H1 (cell line): ENCODE data around the gene ADIPOQ. TPM values are rescaled to one million over a fixed set of nuclear protein-coding genes. Genes with fewer than 3 reads are reported as not detected.

Source experiments
- CBX8 ChIP-seq: fragments of 300-800, 300-1000 bp; sonication (generic); IDR thresholded peaks from 2 replicates; pipeline ENCODE4 v1.7.1; 2016; ENCODE audit warnings: low read depth, low read length, borderline replicate concordance
- CREB1 ChIP-seq: IDR thresholded peaks from 2 replicates; pipeline ENCODE4 v1.6.1; 2012; ENCODE audit warnings: inconsistent platforms
- CTBP2 ChIP-seq: IDR thresholded peaks from 2 replicates; pipeline ENCODE4 v1.7.0; 2011; ENCODE audit warnings: borderline replicate concordance, mild to moderate bottlenecking, moderate library complexity, mixed read lengths, low read length; ENCODE audit not compliant: insufficient read depth, insufficient read length
- EGR1 ChIP-seq: IDR thresholded peaks from 2 replicates; pipeline ENCODE4 v1.6.1; 2011; ENCODE audit warnings: low read depth, low read length, borderline replicate concordance
- GTF2F1 ChIP-seq: IDR thresholded peaks from 2 replicates; pipeline ENCODE4 v1.6.1; 2012; ENCODE audit warnings: low read depth, low read length, improper control_type of control experiment, borderline replicate concordance
- JUN ChIP-seq: IDR thresholded peaks from 2 replicates; pipeline ENCODE4 v1.6.1; 2011; ENCODE audit warnings: low read depth, mild to moderate bottlenecking, improper control_type of control experiment, low read length
- POU5F1 ChIP-seq: IDR thresholded peaks from 2 replicates; pipeline ENCODE4 v1.6.1; 2011; ENCODE audit warnings: low read depth, mild to moderate bottlenecking, low read length, moderate library complexity
- TBP ChIP-seq: IDR thresholded peaks from 2 replicates; pipeline ENCODE4 v1.6.1; 2011; ENCODE audit warnings: low read depth, low read length, improper control_type of control experiment
- polyA plus RNA-seq, 7 experiments: library from polyadenylated mRNA; depleted of rRNA in 3 of 7; stranded (reverse) in 5 of 7; unstranded in 2 of 7; fragments of >200 nt in 5 of 7; fragments of 200-250 nt in 2 of 7; gene quantifications; 1 replicate in 5 of 7; 2 replicates in 1 of 7; 4 replicates in 1 of 7; pipeline versions ENCODE4 v1.2.1 to v1.2.3, GENCODE V29; 2011 to 2013; ENCODE audit warnings: missing spikeins in 2 of 7, mixed read lengths in 2 of 7
- total RNA-seq: library from RNA; stranded (reverse); fragmentation: NEBNext Ultra II Directional; extraction: Animal tissue kit (Norgen Biotek cat#: 25700); gene quantifications from 2 replicates; pipeline ENCODE4 v1.2.1, GENCODE V29; 2021
- TF ChIP-seq, protein P1 (sequence below): fragments of 300-600 bp; sonication (generic); IDR thresholded peaks from 2 replicates; pipeline ENCODE4 v1.7.1; 2012; ENCODE audit warnings: low read length, moderate library complexity, mild to moderate bottlenecking, inconsistent platforms; ENCODE audit not compliant: insufficient replicate concordance

The ADIPOQ gene
- total and polyA plus RNA-seq, 2 of the 8 experiments (the other 6 are each of a cell fraction or from before 2014, with no cell fraction given), result not detected

DNA sequence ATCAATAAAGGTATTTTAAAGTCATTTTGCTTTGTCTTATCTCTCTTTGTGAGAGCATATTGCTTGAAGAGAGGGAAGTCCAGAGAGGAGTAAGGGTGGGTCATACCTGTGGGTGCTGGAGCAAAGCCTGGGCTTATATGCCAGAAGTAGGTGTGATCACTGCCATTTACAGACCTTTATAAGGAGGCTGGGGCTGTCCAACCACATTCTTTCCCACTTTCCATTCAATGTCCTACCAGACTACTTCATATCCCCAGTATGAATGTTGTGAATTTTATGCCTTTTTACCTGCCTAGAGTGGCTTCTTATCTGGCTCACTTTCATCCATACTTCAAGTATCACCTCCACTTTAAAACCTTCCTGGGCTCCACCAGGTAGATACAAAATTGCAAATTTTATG, 48.4 kb downstream of the ADIPOQ start (continued):
- TF ChIP-seq, protein P1, sequence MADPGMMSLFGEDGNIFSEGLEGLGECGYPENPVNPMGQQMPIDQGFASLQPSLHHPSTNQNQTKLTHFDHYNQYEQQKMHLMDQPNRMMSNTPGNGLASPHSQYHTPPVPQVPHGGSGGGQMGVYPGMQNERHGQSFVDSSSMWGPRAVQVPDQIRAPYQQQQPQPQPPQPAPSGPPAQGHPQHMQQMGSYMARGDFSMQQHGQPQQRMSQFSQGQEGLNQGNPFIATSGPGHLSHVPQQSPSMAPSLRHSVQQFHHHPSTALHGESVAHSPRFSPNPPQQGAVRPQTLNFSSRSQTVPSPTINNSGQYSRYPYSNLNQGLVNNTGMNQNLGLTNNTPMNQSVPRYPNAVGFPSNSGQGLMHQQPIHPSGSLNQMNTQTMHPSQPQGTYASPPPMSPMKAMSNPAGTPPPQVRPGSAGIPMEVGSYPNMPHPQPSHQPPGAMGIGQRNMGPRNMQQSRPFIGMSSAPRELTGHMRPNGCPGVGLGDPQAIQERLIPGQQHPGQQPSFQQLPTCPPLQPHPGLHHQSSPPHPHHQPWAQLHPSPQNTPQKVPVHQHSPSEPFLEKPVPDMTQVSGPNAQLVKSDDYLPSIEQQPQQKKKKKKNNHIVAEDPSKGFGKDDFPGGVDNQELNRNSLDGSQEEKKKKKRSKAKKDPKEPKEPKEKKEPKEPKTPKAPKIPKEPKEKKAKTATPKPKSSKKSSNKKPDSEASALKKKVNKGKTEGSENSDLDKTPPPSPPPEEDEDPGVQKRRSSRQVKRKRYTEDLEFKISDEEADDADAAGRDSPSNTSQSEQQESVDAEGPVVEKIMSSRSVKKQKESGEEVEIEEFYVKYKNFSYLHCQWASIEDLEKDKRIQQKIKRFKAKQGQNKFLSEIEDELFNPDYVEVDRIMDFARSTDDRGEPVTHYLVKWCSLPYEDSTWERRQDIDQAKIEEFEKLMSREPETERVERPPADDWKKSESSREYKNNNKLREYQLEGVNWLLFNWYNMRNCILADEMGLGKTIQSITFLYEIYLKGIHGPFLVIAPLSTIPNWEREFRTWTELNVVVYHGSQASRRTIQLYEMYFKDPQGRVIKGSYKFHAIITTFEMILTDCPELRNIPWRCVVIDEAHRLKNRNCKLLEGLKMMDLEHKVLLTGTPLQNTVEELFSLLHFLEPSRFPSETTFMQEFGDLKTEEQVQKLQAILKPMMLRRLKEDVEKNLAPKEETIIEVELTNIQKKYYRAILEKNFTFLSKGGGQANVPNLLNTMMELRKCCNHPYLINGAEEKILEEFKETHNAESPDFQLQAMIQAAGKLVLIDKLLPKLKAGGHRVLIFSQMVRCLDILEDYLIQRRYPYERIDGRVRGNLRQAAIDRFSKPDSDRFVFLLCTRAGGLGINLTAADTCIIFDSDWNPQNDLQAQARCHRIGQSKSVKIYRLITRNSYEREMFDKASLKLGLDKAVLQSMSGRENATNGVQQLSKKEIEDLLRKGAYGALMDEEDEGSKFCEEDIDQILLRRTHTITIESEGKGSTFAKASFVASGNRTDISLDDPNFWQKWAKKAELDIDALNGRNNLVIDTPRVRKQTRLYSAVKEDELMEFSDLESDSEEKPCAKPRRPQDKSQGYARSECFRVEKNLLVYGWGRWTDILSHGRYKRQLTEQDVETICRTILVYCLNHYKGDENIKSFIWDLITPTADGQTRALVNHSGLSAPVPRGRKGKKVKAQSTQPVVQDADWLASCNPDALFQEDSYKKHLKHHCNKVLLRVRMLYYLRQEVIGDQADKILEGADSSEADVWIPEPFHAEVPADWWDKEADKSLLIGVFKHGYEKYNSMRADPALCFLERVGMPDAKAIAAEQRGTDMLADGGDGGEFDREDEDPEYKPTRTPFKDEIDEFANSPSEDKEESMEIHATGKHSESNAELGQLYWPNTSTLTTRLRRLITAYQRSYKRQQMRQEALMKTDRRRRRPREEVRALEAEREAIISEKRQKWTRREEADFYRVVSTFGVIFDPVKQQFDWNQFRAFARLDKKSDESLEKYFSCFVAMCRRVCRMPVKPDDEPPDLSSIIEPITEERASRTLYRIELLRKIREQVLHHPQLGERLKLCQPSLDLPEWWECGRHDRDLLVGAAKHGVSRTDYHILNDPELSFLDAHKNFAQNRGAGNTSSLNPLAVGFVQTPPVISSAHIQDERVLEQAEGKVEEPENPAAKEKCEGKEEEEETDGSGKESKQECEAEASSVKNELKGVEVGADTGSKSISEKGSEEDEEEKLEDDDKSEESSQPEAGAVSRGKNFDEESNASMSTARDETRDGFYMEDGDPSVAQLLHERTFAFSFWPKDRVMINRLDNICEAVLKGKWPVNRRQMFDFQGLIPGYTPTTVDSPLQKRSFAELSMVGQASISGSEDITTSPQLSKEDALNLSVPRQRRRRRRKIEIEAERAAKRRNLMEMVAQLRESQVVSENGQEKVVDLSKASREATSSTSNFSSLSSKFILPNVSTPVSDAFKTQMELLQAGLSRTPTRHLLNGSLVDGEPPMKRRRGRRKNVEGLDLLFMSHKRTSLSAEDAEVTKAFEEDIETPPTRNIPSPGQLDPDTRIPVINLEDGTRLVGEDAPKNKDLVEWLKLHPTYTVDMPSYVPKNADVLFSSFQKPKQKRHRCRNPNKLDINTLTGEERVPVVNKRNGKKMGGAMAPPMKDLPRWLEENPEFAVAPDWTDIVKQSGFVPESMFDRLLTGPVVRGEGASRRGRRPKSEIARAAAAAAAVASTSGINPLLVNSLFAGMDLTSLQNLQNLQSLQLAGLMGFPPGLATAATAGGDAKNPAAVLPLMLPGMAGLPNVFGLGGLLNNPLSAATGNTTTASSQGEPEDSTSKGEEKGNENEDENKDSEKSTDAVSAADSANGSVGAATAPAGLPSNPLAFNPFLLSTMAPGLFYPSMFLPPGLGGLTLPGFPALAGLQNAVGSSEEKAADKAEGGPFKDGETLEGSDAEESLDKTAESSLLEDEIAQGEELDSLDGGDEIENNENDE, result no peak
- TF ChIP-seq EGR1, result no peak
- TF ChIP-seq CBX8, result no peak
- no peak for TF ChIP-seq CTBP2
- no peak for TF ChIP-seq CREB1
- no peak for TF ChIP-seq GTF2F1
- TF ChIP-seq JUN, result no peak
- TF ChIP-seq TBP, result no peak
- no peak for TF ChIP-seq POU5F1
